GM19035 (cell line): ENCODE measurements around the gene LRRFIP1.
"Not testable (repeated sequence)": the region's sequence is repeated elsewhere in the genome, so short reads cannot be mapped to it uniquely, and the experiment has no call there.

Experiments used
- ATAC-seq: cut with Tn5 transposase; IDR thresholded peaks from one replicate; pipeline ENCODE4 v1.9.1; 2021; ENCODE audit not compliant: unreplicated experiment

Gene LRRFIP1

GRCh38 chr2:237627441-237628246 is at the start of gene LRRFIP1:
LRRFIP1 (plus strand) TSS chr2:237627587; CDS start chr2:237627645, 58 bp downstream.
- ATAC-seq, result no peak

GRCh38 chr2:237577956-237578870 is 49.2 kb upstream of the LRRFIP1 start:
- ATAC-seq, result no peak

- no peak for ATAC-seq
Observed at GRCh38 chr2:237581326-237581725, 46.1 kb upstream of the LRRFIP1 start.

GRCh38 chr2:237581751-237582746 is 45.3 kb upstream of the LRRFIP1 start:
- no peak for ATAC-seq

- ATAC-seq, result no peak
Observed at GRCh38 chr2:237583385-237584295, 43.7 kb upstream of the LRRFIP1 start.

- no peak for ATAC-seq
Observed at GRCh38 chr2:237585590-237586221, 41.7 kb upstream of the LRRFIP1 start.

- ATAC-seq, result no peak
Observed at GRCh38 chr2:237588044-237588696, 39.2 kb upstream of the LRRFIP1 start.

- ATAC-seq, result no peak
Observed at GRCh38 chr2:237590272-237591140, 36.9 kb upstream of the LRRFIP1 start, which contains the start of gene RAB17. RAB17 (minus strand) TSS chr2:237590734; CDS start chr2:237586154, 4,580 bp downstream.

- ATAC-seq, result no peak
Observed at GRCh38 chr2:237591141-237591881, 36.1 kb upstream of the LRRFIP1 start.

GRCh38 chr2:237592425-237592980 is 34.9 kb upstream of the LRRFIP1 start:
- ATAC-seq, result no peak

- no peak for ATAC-seq
Observed at GRCh38 chr2:237593036-237593435, 34.4 kb upstream of the LRRFIP1 start.

GRCh38 chr2:237593596-237594320 is 33.6 kb upstream of the LRRFIP1 start:
- ATAC-seq, result no peak

GRCh38 chr2:237594514-237594871 is 32.9 kb upstream of the LRRFIP1 start:
- ATAC-seq, result no peak

GRCh38 chr2:237595829-237596519 is 31.4 kb upstream of the LRRFIP1 start:
- not testable (repeated sequence) for ATAC-seq

- no peak for ATAC-seq
Observed at GRCh38 chr2:237596520-237597195, 30.7 kb upstream of the LRRFIP1 start.
